CD14-positive monocyte (primary cell): ENCODE measurements around the gene LARP1B. TPM values are rescaled to one million over a fixed set of nuclear protein-coding genes. Genes with fewer than 3 reads are reported as not detected.
"Not testable (repeated sequence)": the region's sequence is repeated elsewhere in the genome, so short reads cannot be mapped to it uniquely, and the experiment has no call there.

Source experiments
- DNase-seq, 3 donors: peaks; one replicate each; pipeline ENCODE4 v3.0.0-alpha.2; 2011 to 2022
- H2AFZ ChIP-seq: 2 replicates; pipeline ENCODE4 v1.6.0; 2012; ENCODE audit warnings: mild to moderate bottlenecking, low read depth, low read length, inconsistent platforms; ENCODE audit not compliant: insufficient read depth, poor library complexity, severe bottlenecking
- H3K27ac ChIP-seq, 2 donors: 1 replicate in 1 of 2; 2 replicates in 1 of 2; pipeline ENCODE4 v1.5.1; 2012 to 2013; ENCODE audit warnings: low read length in 2 of 2, control low read depth in 1 of 2, inconsistent platforms in 1 of 2, low read depth in 1 of 2, mild to moderate bottlenecking in 1 of 2
- H3K27me3 ChIP-seq, 2 donors: one replicate each; pipeline versions ENCODE4 v1.6.0 to v1.6.1; 2011 to 2013; ENCODE audit warnings: low read length in 2 of 2; ENCODE audit not compliant: control insufficient read depth in 2 of 2, insufficient read depth in 2 of 2
- H3K36me3 ChIP-seq, 2 donors: replicated peaks in 1 of 2; 1 replicate in 1 of 2; 2 replicates in 1 of 2; pipeline versions ENCODE4 v1.5.1 to v1.6.1; 2012 to 2013; ENCODE audit warnings: low read length in 2 of 2, control low read depth in 1 of 2, inconsistent platforms in 1 of 2, mild to moderate bottlenecking in 1 of 2; ENCODE audit not compliant: insufficient read depth in 2 of 2, control insufficient read depth in 1 of 2
- H3K4me1 ChIP-seq, 2 donors: 1 replicate in 1 of 2; 2 replicates in 1 of 2; pipeline versions ENCODE4 v1.5.1 to v1.6.1; 2012 to 2013; ENCODE audit warnings: low read length in 2 of 2, control low read depth in 1 of 2, inconsistent platforms in 1 of 2, mild to moderate bottlenecking in 1 of 2, moderate library complexity in 1 of 2; ENCODE audit not compliant: insufficient read depth in 2 of 2, control insufficient read depth in 1 of 2
- H3K4me2 ChIP-seq: replicated peaks from 2 replicates; pipeline ENCODE3; 2012; ENCODE audit warnings: low read length, moderate library complexity, mild to moderate bottlenecking; ENCODE audit not compliant: poor library complexity, severe bottlenecking; ENCODE audit errors: extremely low read depth
- H3K4me3 ChIP-seq, 3 experiments: fragments of 200-600 bp in 1 of 3; sonication (generic) in 1 of 3; replicated peaks in 1 of 3; 1 replicate in 2 of 3; 2 replicates in 1 of 3; pipeline ENCODE4 v1.5.1; 2011 to 2013; ENCODE audit warnings: low read length in 3 of 3, mild to moderate bottlenecking in 3 of 3, control low read depth in 2 of 3, low read depth in 2 of 3, inconsistent platforms in 1 of 3, moderate library complexity in 1 of 3
- H3K79me2 ChIP-seq: 2 replicates; pipeline ENCODE4 v1.6.0; 2012; ENCODE audit warnings: mild to moderate bottlenecking, control low read depth, inconsistent platforms, low read length, moderate library complexity; ENCODE audit not compliant: insufficient read depth
- H3K9ac ChIP-seq: 2 replicates; pipeline ENCODE4 v1.6.0; 2017; ENCODE audit warnings: low read length, mild to moderate bottlenecking; ENCODE audit not compliant: insufficient read depth, poor library complexity, severe bottlenecking
- H3K9me3 ChIP-seq, 2 donors: replicated peaks in 1 of 2; 1 replicate in 1 of 2; 2 replicates in 1 of 2; pipeline versions ENCODE4 v1.5.1 to v1.6.1; 2012 to 2013; ENCODE audit warnings: low read length in 2 of 2, control low read depth in 1 of 2; ENCODE audit not compliant: control insufficient read depth in 1 of 2, insufficient read depth in 1 of 2
- H4K20me1 ChIP-seq: 2 replicates; pipeline ENCODE4 v1.6.0; 2012; ENCODE audit warnings: mild to moderate bottlenecking, low read length, control low read depth, moderate library complexity; ENCODE audit not compliant: insufficient read depth
- H3K27ac Mint-ChIP-seq, 7 donors: one replicate each; pipeline ENCODE4 v1.8.0; 2020; ENCODE audit warnings: mild to moderate bottlenecking in 7 of 7, mixed read lengths in 7 of 7, moderate library complexity in 6 of 7, inconsistent platforms in 2 of 7
- H3K27me3 Mint-ChIP-seq, 3 donors: one replicate each; pipeline ENCODE4 v1.8.0; 2021 to 2022; ENCODE audit warnings: low read depth in 3 of 3, mild to moderate bottlenecking in 3 of 3, mixed read lengths in 3 of 3, moderate library complexity in 3 of 3, inconsistent platforms in 1 of 3
- H3K36me3 Mint-ChIP-seq, 2 donors: one replicate each; pipeline ENCODE4 v1.8.0; 2020; ENCODE audit warnings: mixed read lengths in 2 of 2, inconsistent platforms in 1 of 2, mild to moderate bottlenecking in 1 of 2
- H3K4me1 Mint-ChIP-seq: one replicate; pipeline ENCODE4 v1.8.0; 2020; ENCODE audit warnings: mild to moderate bottlenecking, mixed read lengths
- H3K4me3 Mint-ChIP-seq, 2 donors: one replicate each; pipeline ENCODE4 v1.8.0; 2020; ENCODE audit warnings: mild to moderate bottlenecking in 2 of 2, mixed read lengths in 2 of 2, moderate library complexity in 1 of 2
- H3K9me3 Mint-ChIP-seq, 7 donors: one replicate each; pipeline ENCODE4 v1.8.0; 2020 to 2022; ENCODE audit warnings: mixed read lengths in 7 of 7, mild to moderate bottlenecking in 6 of 7, moderate library complexity in 6 of 7, inconsistent platforms in 2 of 7
- WGBS: methylation state at CpG from one replicate; pipeline ENCODE4 v1.1.5; 2013; ENCODE audit warnings: missing lambda C conversion rate; ENCODE audit not compliant: insufficient coverage; 5-methylcytosine and 5-hydroxymethylcytosine counted together
- intact Hi-C, 2 donors: fragments of 100-400 bp; cut with micrococcal nuclease; formaldehyde crosslinking; loops; one replicate each; pipeline versions ENCODE4 v1.15.0 to v1.15.1; 2023
- polyA plus RNA-seq, 3 donors: library from polyadenylated mRNA; depleted of rRNA in 1 of 3; unstranded in 2 of 3; stranded (reverse) in 1 of 3; fragments of 300-500 nt in 2 of 3; fragments of >200 nt in 1 of 3; fragmentation: Illumina TruSeq in 2 of 3; gene quantifications; 1 replicate in 2 of 3; 2 replicates in 1 of 3; pipeline ENCODE4 v1.2.3, GENCODE V29; 2012 to 2021

Gene LARP1B
- polyA plus RNA-seq, 3 donors = 3.0 to 5.7 (median 3.7) TPM

DNA sequence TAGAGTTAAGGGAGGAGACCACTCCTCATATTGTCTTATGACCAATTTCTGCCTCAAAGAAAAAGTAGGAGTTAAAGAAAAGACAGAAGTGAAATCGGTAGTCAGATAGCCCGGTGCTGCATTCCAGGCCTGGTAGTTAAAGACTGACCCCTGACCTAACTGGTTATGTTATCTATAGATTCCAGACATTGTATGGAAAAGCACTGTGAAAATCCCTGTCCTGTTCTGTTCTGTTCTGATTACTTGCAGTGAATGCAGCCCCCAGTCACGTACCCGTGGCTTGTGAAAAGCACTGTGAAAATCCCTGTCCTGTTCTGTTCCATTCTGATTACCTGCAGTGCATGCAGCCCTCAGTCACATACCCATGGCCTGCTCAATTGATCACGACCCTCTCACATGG is 198.8 kb downstream of the LARP1B start:
- 90% methylated on average over 2 of the region's 5 CpGs for WGBS
- intact Hi-C loops = not testable (repeated sequence)

More for the DNA sequence above, 198.8 kb downstream of the LARP1B start:
- H3K27ac Mint-ChIP-seq, H3K36me3 ChIP-seq, H3K36me3 Mint-ChIP-seq, H3K4me3 ChIP-seq, H2AFZ ChIP-seq, H3K4me3 Mint-ChIP-seq, H3K79me2 ChIP-seq, H4K20me1 ChIP-seq, H3K4me1 ChIP-seq, H3K4me1 Mint-ChIP-seq, H3K4me2 ChIP-seq, H3K9ac ChIP-seq, H3K27ac ChIP-seq, DNase-seq, H3K27me3 Mint-ChIP-seq, H3K27me3 ChIP-seq: not testable (repeated sequence)
- H3K9me3 Mint-ChIP-seq = peaks cover 16 to 32% (median 26%) of the 10 kb centered on the region in 7 donors
- H3K9me3 ChIP-seq = peaks cover 6 to 13% of the 10 kb centered on the region in 2 donors

Other genes with a start within 250 kb of the LARP1B start
- under 1 TPM; 0.34 to 0.65 (median 0.38) TPM for gene PLK4, start 180.4 kb upstream of the LARP1B start, polyA plus RNA-seq
- 10 to 100 TPM in 2 of 3 donors, 1 to 10 TPM in 1; 7.0 to 15.8 (median 14.2) TPM for gene MFSD8, start 96.1 kb upstream of the LARP1B start, polyA plus RNA-seq
- gene ABHD18, start 95.9 kb upstream of the LARP1B start, polyA plus RNA-seq = 1 to 10 TPM; 6.1 to 9.5 (median 6.4) TPM
- 10 to 100 TPM in 1 of 3 donors, 1 to 10 TPM in 2; 6.3 to 13.9 (median 7.3) TPM for gene PGRMC2, start 226.5 kb downstream of the LARP1B start, polyA plus RNA-seq